SH-SY5Y (cell line): ENCODE results near the gene BOK.

Experiments
- GATA2 ChIP-seq: IDR thresholded peaks from 2 replicates; pipeline ENCODE4 v1.6.1; 2011; ENCODE audit warnings: mild to moderate bottlenecking, low read depth, low read length
- GATA3 ChIP-seq: IDR thresholded peaks from 2 replicates; pipeline ENCODE4 v1.6.1; 2011; ENCODE audit warnings: low read depth, mild to moderate bottlenecking, low read length, moderate library complexity

DNA sequence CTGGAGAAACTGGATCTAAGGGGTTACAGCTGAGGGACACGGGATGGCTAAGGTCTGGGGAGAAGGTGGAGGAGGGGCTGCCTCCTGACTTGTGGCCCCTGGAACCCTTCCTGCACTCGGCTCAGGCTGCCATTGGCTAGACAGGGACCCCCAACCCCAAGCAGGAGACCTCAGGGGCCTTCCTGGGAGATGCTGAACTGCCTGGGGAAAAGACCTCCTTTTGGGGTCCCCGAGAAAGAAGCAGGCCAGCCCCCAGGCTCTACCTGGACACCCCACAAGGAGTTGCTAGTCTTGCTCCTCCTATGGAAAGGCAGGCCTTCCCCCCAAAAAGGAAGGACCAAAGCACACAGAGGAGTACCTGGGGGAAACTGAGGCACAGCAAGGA lies 10.1 kb upstream of the BOK start:
- no peak for TF ChIP-seq GATA2
- no peak for TF ChIP-seq GATA3
